Testis (tissue), 2 donors: ENCODE measurements around the gene RTN4RL1.

ENCODE experiments used
- POLR2A ChIP-seq: fragments of 450-650 bp; IDR thresholded peaks from one replicate; pipeline ENCODE4 v1.6.1; 2017; ENCODE audit warnings: antibody characterized with exemption, mild to moderate bottlenecking, moderate library complexity
- TF ChIP-seq, protein P1 (sequence below), 3 experiments: fragments of 450-650 bp in 2 of 3; fragments of 200-600 bp in 1 of 3; sonication (generic) in 1 of 3; IDR thresholded peaks; one replicate each; pipeline ENCODE4 v1.5.1; 2016 to 2019; ENCODE audit warnings: antibody characterized with exemption in 3 of 3, mild to moderate bottlenecking in 2 of 3, moderate library complexity in 1 of 3

DNA sequence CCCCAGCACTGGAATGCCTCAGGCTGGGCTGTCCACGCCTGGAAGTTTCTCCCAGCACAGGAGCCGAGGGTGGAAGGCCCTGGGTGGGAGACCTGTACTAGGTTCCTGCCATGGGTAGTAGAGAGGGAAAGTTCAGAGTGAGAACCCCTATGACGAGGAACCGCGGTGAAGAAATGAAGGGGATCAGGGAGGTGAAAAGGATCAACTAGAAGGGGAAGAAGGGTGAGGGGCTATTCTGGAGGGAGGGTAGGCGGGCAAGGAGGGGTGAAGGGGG lies 35.2 kb upstream of the RTN4RL1 start:
- no peak for TF ChIP-seq POLR2A
- TF ChIP-seq, protein P1, sequence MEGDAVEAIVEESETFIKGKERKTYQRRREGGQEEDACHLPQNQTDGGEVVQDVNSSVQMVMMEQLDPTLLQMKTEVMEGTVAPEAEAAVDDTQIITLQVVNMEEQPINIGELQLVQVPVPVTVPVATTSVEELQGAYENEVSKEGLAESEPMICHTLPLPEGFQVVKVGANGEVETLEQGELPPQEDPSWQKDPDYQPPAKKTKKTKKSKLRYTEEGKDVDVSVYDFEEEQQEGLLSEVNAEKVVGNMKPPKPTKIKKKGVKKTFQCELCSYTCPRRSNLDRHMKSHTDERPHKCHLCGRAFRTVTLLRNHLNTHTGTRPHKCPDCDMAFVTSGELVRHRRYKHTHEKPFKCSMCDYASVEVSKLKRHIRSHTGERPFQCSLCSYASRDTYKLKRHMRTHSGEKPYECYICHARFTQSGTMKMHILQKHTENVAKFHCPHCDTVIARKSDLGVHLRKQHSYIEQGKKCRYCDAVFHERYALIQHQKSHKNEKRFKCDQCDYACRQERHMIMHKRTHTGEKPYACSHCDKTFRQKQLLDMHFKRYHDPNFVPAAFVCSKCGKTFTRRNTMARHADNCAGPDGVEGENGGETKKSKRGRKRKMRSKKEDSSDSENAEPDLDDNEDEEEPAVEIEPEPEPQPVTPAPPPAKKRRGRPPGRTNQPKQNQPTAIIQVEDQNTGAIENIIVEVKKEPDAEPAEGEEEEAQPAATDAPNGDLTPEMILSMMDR (IDR thresholded peaks at IDR 0.05), result no peak
